ENCODE results near the gene ZBTB2. TPM values are rescaled to one million over a fixed set of nuclear protein-coding genes. Genes with fewer than 3 reads are reported as not detected.

The ZBTB2 gene
- total and polyA plus RNA-seq, 2 of the 4 experiments (the other 2 are of a cell fraction) = 11.8 to 17.7 TPM

DNA sequence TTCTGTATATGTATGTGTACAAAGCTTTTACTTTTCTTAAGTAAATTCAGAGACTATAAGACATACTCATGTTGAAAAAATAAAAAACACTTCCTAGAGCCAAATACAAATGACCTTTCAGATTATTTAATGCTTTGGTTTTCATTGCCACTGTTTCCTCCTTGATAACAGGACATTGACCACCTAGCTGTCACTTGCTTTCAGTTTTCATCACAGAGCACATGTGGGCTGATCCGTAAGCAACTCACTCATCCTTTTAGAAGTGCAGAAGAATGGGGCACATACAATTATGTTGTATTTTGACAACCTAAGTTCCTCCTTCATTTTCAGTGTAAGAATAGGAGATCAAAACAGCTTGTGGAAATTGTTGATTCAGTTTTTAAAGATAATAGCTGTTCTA, 6.2 kb downstream of the ZBTB2 start:
- Histone ChIP-seq H2BK120ac (ENCODE audit: low read depth, low read length) (no peak overlapping the region), H2AFZ (replicated peaks; ENCODE audit: low read length, poor library complexity) (no peak overlapping the region), H4K8ac (ENCODE audit: low read depth in 2 of 2, low read length in 2 of 2) (no peak overlapping the region), H3K9ac (ENCODE audit: low read depth, low read length) (no peak overlapping the region), H3K9me1 (ENCODE audit: insufficient read depth, low read length) (peaks cover 11% of the 10 kb centered on the region; the same call in 1 of the 2 replicates), H2BK20ac (ENCODE audit: low read depth, low read length) (no peak overlapping the region), H3K27ac (ENCODE audit: insufficient read depth, low read length) (no peak overlapping the region), H3K9me3 (ENCODE audit: control insufficient read depth, insufficient read depth, low read length) (no peaks in the 10 kb centered on the region), H2BK5ac (ENCODE audit: low read depth, low read length, poor library complexity, severe bottlenecking) (no peak overlapping the region), H3K14ac (replicated peaks; ENCODE audit: low read depth, low read length) (0 out of 2 replicates have a peak overlapping the region, but pooled peaks have one; percentile 71), H2BK15ac (ENCODE audit: low read depth, low read length) (no peak overlapping the region), H2AK5ac (ENCODE audit: low read depth, low read length) (peak overlapping the region; percentile 68), H3K79me1 (ENCODE audit: low read depth in 1 of 2, low read length in 2 of 2) (peaks cover 42 to 67% of the 10 kb centered on the region in 2 experiments), H3K4me2 (ENCODE audit: low read depth, low read length) (no peak overlapping the region; the same call in 1 of the 2 replicates), H4K20me1 (ENCODE audit: insufficient read depth, low read length) (peaks cover 6% of the 10 kb centered on the region; the same call in 1 of the 2 replicates), H3K18ac (ENCODE audit: low read depth, low read length) (no peak overlapping the region), H3K4ac (ENCODE audit: low read depth, low read length) (no peak overlapping the region), H4K91ac (ENCODE audit: insufficient read depth, low read depth, low read length) (no peak overlapping the region), H3K4me1 (ENCODE audit: control insufficient read depth, insufficient read depth, low read length) (peaks cover 7% of the 10 kb centered on the region), H4K5ac (ENCODE audit: low read depth, low read length) (no peak overlapping the region), H2AK9ac (replicated peaks; ENCODE audit: low read depth, low read length, poor library complexity) (no peak overlapping the region), H3K27me3 (ENCODE audit: control insufficient read depth, insufficient read depth, low read length) (no peaks in the 10 kb centered on the region), H3K56ac (ENCODE audit: extremely low read depth, insufficient read depth, low read length) (no peak overlapping the region), H3K23ac (ENCODE audit: low read depth, low read length) (no peak overlapping the region), H3K4me3 (ENCODE audit: insufficient read depth, low read depth, low read length) (no peak overlapping the region), H3K36me3 (ENCODE audit: control insufficient read depth, insufficient read depth, low read length) (no peaks in the 10 kb centered on the region)
- no CpG with 5 or more reads among the region's 1 CpG for WGBS, 2 experiments (ENCODE audit: extremely low coverage in 2 of 2, insufficient read length in 1 of 2)
- dilution Hi-C loops (cut with HindIII; ENCODE audit: low sequenced_read_pairs, unreplicated experiment) (no loop called here), in situ Hi-C loops (cut with MboI; ENCODE audit: low sequenced_read_pairs) (no loop called here), intact Hi-C loops (cut with micrococcal nuclease) (no loop called here)
- no TSS peak for BruUV-seq (replicated peaks)
- CTCF ChIA-PET = interaction anchor here (0.9 to 1.0 kb wide), 2 partner anchors 17 to 515 kb away, joined by 3 to 4 read pairs; no protein-coding TSS in a partner anchor
- TF ChIP-seq, protein P1, sequence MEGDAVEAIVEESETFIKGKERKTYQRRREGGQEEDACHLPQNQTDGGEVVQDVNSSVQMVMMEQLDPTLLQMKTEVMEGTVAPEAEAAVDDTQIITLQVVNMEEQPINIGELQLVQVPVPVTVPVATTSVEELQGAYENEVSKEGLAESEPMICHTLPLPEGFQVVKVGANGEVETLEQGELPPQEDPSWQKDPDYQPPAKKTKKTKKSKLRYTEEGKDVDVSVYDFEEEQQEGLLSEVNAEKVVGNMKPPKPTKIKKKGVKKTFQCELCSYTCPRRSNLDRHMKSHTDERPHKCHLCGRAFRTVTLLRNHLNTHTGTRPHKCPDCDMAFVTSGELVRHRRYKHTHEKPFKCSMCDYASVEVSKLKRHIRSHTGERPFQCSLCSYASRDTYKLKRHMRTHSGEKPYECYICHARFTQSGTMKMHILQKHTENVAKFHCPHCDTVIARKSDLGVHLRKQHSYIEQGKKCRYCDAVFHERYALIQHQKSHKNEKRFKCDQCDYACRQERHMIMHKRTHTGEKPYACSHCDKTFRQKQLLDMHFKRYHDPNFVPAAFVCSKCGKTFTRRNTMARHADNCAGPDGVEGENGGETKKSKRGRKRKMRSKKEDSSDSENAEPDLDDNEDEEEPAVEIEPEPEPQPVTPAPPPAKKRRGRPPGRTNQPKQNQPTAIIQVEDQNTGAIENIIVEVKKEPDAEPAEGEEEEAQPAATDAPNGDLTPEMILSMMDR (conservative IDR thresholded peaks at IDR 0.05; ENCODE audit: low read depth, low read length) = no peak
- ATAC-seq (ENCODE audit: low read depth) = no peak
- no peak for DNase-seq
- POLR2A ChIA-PET (ENCODE audit: unreplicated experiment) = interaction anchor here (0.5 kb wide), 1 partner anchor 96 kb away, joined by 3 read pairs; no protein-coding TSS in a partner anchor

Measured in IMR-90 (cell line).